NCI-H1417 treated with DMSO at 0.1 percent for 48 hours (cell line): ENCODE results near the gene CENPO.

Source experiments
- DNase-seq: peaks from one replicate; lab custom pipeline; 2025; lab: John Stamatoyannopoulos, UW

Gene CENPO

GRCh38 chr2:24863641-24864040, 70.4 kb downstream of the CENPO start:
- DNase-seq = no peak

GRCh38 chr2:24866946-24867345, 73.7 kb downstream of the CENPO start:
- no peak for DNase-seq

GRCh38 chr2:24870440-24870839, 77.2 kb downstream of the CENPO start:
- DNase-seq = no peak

- no peak for DNase-seq
Measured at GRCh38 chr2:24870891-24871705, 77.9 kb downstream of the CENPO start.

- DNase-seq = no peak
Measured at GRCh38 chr2:24871852-24872333, 78.7 kb downstream of the CENPO start.
